Measurements from ENCODE around the gene FBXO21.
"Not testable (repeated sequence)": the region's sequence is repeated elsewhere in the genome, so short reads cannot be mapped to it uniquely, and the experiment has no call there.

The FBXO21 gene

GRCh38 chr12:117189725-117190209 is 503 bp downstream of the FBXO21 start:
- FAIRE-seq (no peak), DNase-seq (ENCODE audit: insufficient read length, low spot score) (peak; percentile 55)
- TF ChIP-seq POLR2A (IDR thresholded peaks at IDR 0.05; ENCODE audit: low read depth, low read length) = no peak

- FAIRE-seq (no peak), DNase-seq (ENCODE audit: insufficient read length, low spot score) (no peak)
- TF ChIP-seq POLR2A (IDR thresholded peaks at IDR 0.05; ENCODE audit: low read depth, low read length) = no peak
These were observed 1.1 kb downstream of the FBXO21 start for GRCh38 chr12:117188961-117189724.

GRCh38 chr12:117188121-117188665 is 2.1 kb downstream of the FBXO21 start:
- DNase-seq (ENCODE audit: insufficient read length, low spot score) (no peak), FAIRE-seq (no peak)
- no peak for TF ChIP-seq POLR2A (IDR thresholded peaks at IDR 0.05; ENCODE audit: low read depth, low read length)

GRCh38 chr12:117187421-117187820 is 2.8 kb downstream of the FBXO21 start:
- FAIRE-seq = no peak
- no peak for TF ChIP-seq POLR2A (IDR thresholded peaks at IDR 0.05; ENCODE audit: low read depth, low read length)
- DNase-seq (ENCODE audit: insufficient read length, low spot score) = no peak

GRCh38 chr12:117182866-117183265 is 7.4 kb downstream of the FBXO21 start:
- TF ChIP-seq POLR2A (IDR thresholded peaks at IDR 0.05; ENCODE audit: low read depth, low read length) = no peak
- DNase-seq (ENCODE audit: insufficient read length, low spot score) (no peak), FAIRE-seq (no peak)

GRCh38 chr12:117181468-117181843 is 8.8 kb downstream of the FBXO21 start:
- not testable (repeated sequence) for FAIRE-seq; DNase-seq (ENCODE audit: insufficient read length, low spot score)

GRCh38 chr12:117180758-117181467 is 9.4 kb downstream of the FBXO21 start:
- DNase-seq (ENCODE audit: insufficient read length, low spot score) (no peak), FAIRE-seq (no peak)
- no peak for TF ChIP-seq POLR2A (IDR thresholded peaks at IDR 0.05; ENCODE audit: low read depth, low read length)

GRCh38 chr12:117178745-117179144 is 11.5 kb downstream of the FBXO21 start:
- DNase-seq (ENCODE audit: insufficient read length, low spot score) (no peak), FAIRE-seq (no peak)
- no peak for TF ChIP-seq POLR2A (IDR thresholded peaks at IDR 0.05; ENCODE audit: low read depth, low read length)

GRCh38 chr12:117178301-117178700 is 12.0 kb downstream of the FBXO21 start:
- FAIRE-seq = no peak
- no peak for TF ChIP-seq POLR2A (IDR thresholded peaks at IDR 0.05; ENCODE audit: low read depth, low read length)
- no peak for DNase-seq (ENCODE audit: insufficient read length, low spot score)

GRCh38 chr12:117172168-117172567 is 18.1 kb downstream of the FBXO21 start:
- no peak for FAIRE-seq
- no peak for DNase-seq (ENCODE audit: insufficient read length, low spot score)
- no peak for TF ChIP-seq POLR2A (IDR thresholded peaks at IDR 0.05; ENCODE audit: low read depth, low read length)

- DNase-seq (ENCODE audit: insufficient read length, low spot score) (no peak), FAIRE-seq (no peak)
- TF ChIP-seq POLR2A (IDR thresholded peaks at IDR 0.05; ENCODE audit: low read depth, low read length) = no peak
These were observed 18.6 kb downstream of the FBXO21 start for GRCh38 chr12:117171499-117172162.

GRCh38 chr12:117169548-117169947 is 20.7 kb downstream of the FBXO21 start:
- DNase-seq (ENCODE audit: insufficient read length, low spot score) (no peak), FAIRE-seq (no peak)
- TF ChIP-seq POLR2A (IDR thresholded peaks at IDR 0.05; ENCODE audit: low read depth, low read length) = no peak

GRCh38 chr12:117168976-117169375 is 21.3 kb downstream of the FBXO21 start:
- TF ChIP-seq POLR2A (IDR thresholded peaks at IDR 0.05; ENCODE audit: low read depth, low read length) = no peak
- DNase-seq (ENCODE audit: insufficient read length, low spot score) = no peak
- FAIRE-seq = no peak

- FAIRE-seq (no peak), DNase-seq (ENCODE audit: insufficient read length, low spot score) (no peak)
- no peak for TF ChIP-seq POLR2A (IDR thresholded peaks at IDR 0.05; ENCODE audit: low read depth, low read length)
These were observed 22.5 kb downstream of the FBXO21 start for GRCh38 chr12:117167769-117168168.

All from H54 (cell line).